ENCODE measurements around the gene TNC. TPM values are rescaled to one million over a fixed set of nuclear protein-coding genes. Genes with fewer than 3 reads are reported as not detected.

TNC gene
- total and polyA plus RNA-seq, 4 donors: 8.5 to 1,047 (median 103) TPM

- Histone ChIP-seq H3K36me3 (ENCODE audit: control insufficient read depth in 1 of 2, insufficient read depth in 2 of 2, low read length in 1 of 2) (no peaks in the 10 kb centered on the region), H3K9me3 (ENCODE audit: control insufficient read depth, low read length) (no peaks in the 10 kb centered on the region), H3K27me3 (ENCODE audit: control insufficient read depth in 1 of 2, insufficient read depth in 2 of 2, low read length in 1 of 2) (no peaks in the 10 kb centered on the region), H3K4me3 (ENCODE audit: low read length in 2 of 2) (no peak overlapping the region), H3K27ac (ENCODE audit: low read depth in 1 of 2, low read length in 2 of 2) (peak overlapping the region; percentile 51 to 86), H3K4me1 (ENCODE audit: control insufficient read depth in 1 of 2, insufficient read depth in 2 of 2, low read length in 2 of 2) (peaks cover 0 to 2% of the 10 kb centered on the region in 2 donors)
- WGBS, 2 donors: 89 to 92% methylated on average over 3 of the region's 3 CpGs
- DNase-seq (no peak), ATAC-seq (ENCODE audit: low FRiP score) (no peak)
- intact Hi-C loops (cut with DNase I): loop anchor here in 1 of 2 donors (2.0 to 5.0 kb wide), 3 partner anchors 19 to 399 kb away; no protein-coding TSS in a partner anchor
Observed at GRCh38 chr9:115043632-115044031, 74.3 kb downstream of the TNC start.

- no peak overlapping the region for H3K4me3 ChIP-seq (ENCODE audit: low read length in 2 of 2)
- peak in 1 of 2 donors; percentile 61 for DNase-seq
- WGBS, 2 donors: 3 to 7% methylated on average over 3 of the region's 3 CpGs
- intact Hi-C loops (cut with DNase I): loop anchor here in 1 of 2 donors (2.0 to 5.0 kb wide), 3 partner anchors 20 to 399 kb away; no protein-coding TSS in a partner anchor
- no peaks in the 10 kb centered on the region for H3K27me3 ChIP-seq (ENCODE audit: control insufficient read depth in 1 of 2, insufficient read depth in 2 of 2, low read length in 1 of 2)
- H3K9me3 ChIP-seq (ENCODE audit: control insufficient read depth, low read length): no peaks in the 10 kb centered on the region
- ATAC-seq (ENCODE audit: low FRiP score): peak; percentile 66
- H3K36me3 ChIP-seq (ENCODE audit: control insufficient read depth in 1 of 2, insufficient read depth in 2 of 2, low read length in 1 of 2): no peaks in the 10 kb centered on the region
- H3K4me1 ChIP-seq (ENCODE audit: control insufficient read depth in 1 of 2, insufficient read depth in 2 of 2, low read length in 2 of 2): peaks cover 0 to 2% of the 10 kb centered on the region in 2 donors
- peak overlapping the region; percentile 51 to 86 for H3K27ac ChIP-seq (ENCODE audit: low read depth in 1 of 2, low read length in 2 of 2)
Observed at GRCh38 chr9:115042781-115043509, 75.0 kb downstream of the TNC start.

GRCh38 chr9:115039516-115040120, 78.3 kb downstream of the TNC start:
- H3K4me1 ChIP-seq (ENCODE audit: control insufficient read depth in 1 of 2, insufficient read depth in 2 of 2, low read length in 2 of 2): peaks cover 4 to 6% of the 10 kb centered on the region in 2 donors
- H3K27ac ChIP-seq (ENCODE audit: low read depth in 1 of 2, low read length in 2 of 2): peak overlapping the region in 1 of 2 donors; percentile 76
- intact Hi-C loops (cut with DNase I): loop anchor here in 1 of 2 donors (5.0 kb wide), 3 partner anchors 108 to 403 kb away; no protein-coding TSS in a partner anchor
- DNase-seq (no peak), ATAC-seq (ENCODE audit: low FRiP score) (no peak)
- H3K27me3 ChIP-seq (ENCODE audit: control insufficient read depth in 1 of 2, insufficient read depth in 2 of 2, low read length in 1 of 2): no peaks in the 10 kb centered on the region
- H3K4me3 ChIP-seq (ENCODE audit: low read length in 2 of 2): no peak overlapping the region
- WGBS, 2 donors: 79 to 83% methylated on average over 4 of the region's 4 CpGs
- no peaks in the 10 kb centered on the region for H3K9me3 ChIP-seq (ENCODE audit: control insufficient read depth, low read length)
- no peaks in the 10 kb centered on the region for H3K36me3 ChIP-seq (ENCODE audit: control insufficient read depth in 1 of 2, insufficient read depth in 2 of 2, low read length in 1 of 2)

- intact Hi-C loops (cut with DNase I): loop anchor here in 1 of 2 donors (5.0 kb wide), 1 partner anchor 119 kb away; no protein-coding TSS in a partner anchor
- H3K4me3 ChIP-seq (ENCODE audit: low read length in 2 of 2): no peak overlapping the region
- H3K9me3 ChIP-seq (ENCODE audit: control insufficient read depth, low read length): no peaks in the 10 kb centered on the region
- DNase-seq (no peak), ATAC-seq (ENCODE audit: low FRiP score) (no peak)
- no peaks in the 10 kb centered on the region for H3K27me3 ChIP-seq (ENCODE audit: control insufficient read depth in 1 of 2, insufficient read depth in 2 of 2, low read length in 1 of 2)
- peaks cover 4 to 8% of the 10 kb centered on the region in 2 donors for H3K4me1 ChIP-seq (ENCODE audit: control insufficient read depth in 1 of 2, insufficient read depth in 2 of 2, low read length in 2 of 2)
- H3K36me3 ChIP-seq (ENCODE audit: control insufficient read depth in 1 of 2, insufficient read depth in 2 of 2, low read length in 1 of 2): peaks cover 0 to 2% of the 10 kb centered on the region in 2 donors
- H3K27ac ChIP-seq (ENCODE audit: low read depth in 1 of 2, low read length in 2 of 2): peak overlapping the region; percentile 44 to 64
- WGBS, 2 donors: 74 to 77% methylated on average over 2 of the region's 2 CpGs
Observed at GRCh38 chr9:115038178-115038577, 79.8 kb downstream of the TNC start.

GRCh38 chr9:115036691-115037090, 81.3 kb downstream of the TNC start:
- H3K27ac ChIP-seq (ENCODE audit: low read depth in 1 of 2, low read length in 2 of 2): peak overlapping the region; percentile 96 to 99

GRCh38 chr9:115035841-115036612, 81.9 kb downstream of the TNC start:
- Histone ChIP-seq H3K36me3 (ENCODE audit: control insufficient read depth in 1 of 2, insufficient read depth in 2 of 2, low read length in 1 of 2) (peaks cover 0 to 7% of the 10 kb centered on the region in 2 donors), H3K9me3 (ENCODE audit: control insufficient read depth, low read length) (no peaks in the 10 kb centered on the region), H3K4me3 (ENCODE audit: low read length in 2 of 2) (no peak overlapping the region), H3K27ac (ENCODE audit: low read depth in 1 of 2, low read length in 2 of 2) (peak overlapping the region; percentile 96 to 99), H3K4me1 (ENCODE audit: control insufficient read depth in 1 of 2, insufficient read depth in 2 of 2, low read length in 2 of 2) (peaks cover 4 to 8% of the 10 kb centered on the region in 2 donors), H3K27me3 (ENCODE audit: control insufficient read depth in 1 of 2, insufficient read depth in 2 of 2, low read length in 1 of 2) (no peaks in the 10 kb centered on the region)
- peak in 1 of 2 donors; percentile 56 for DNase-seq
- intact Hi-C loops (cut with DNase I): loop anchor here in 1 of 2 donors (5.0 kb wide), 1 partner anchor 121 kb away; no protein-coding TSS in a partner anchor
- WGBS, 2 donors: 20 to 21% methylated on average over 17 of the region's 17 CpGs
- peak; percentile 78 for ATAC-seq (ENCODE audit: low FRiP score)

More at GRCh38 chr9:115036691-115037090, 81.3 kb downstream of the TNC start:
- H3K4me3 ChIP-seq (ENCODE audit: low read length in 2 of 2): no peak overlapping the region
- no peaks in the 10 kb centered on the region for H3K27me3 ChIP-seq (ENCODE audit: control insufficient read depth in 1 of 2, insufficient read depth in 2 of 2, low read length in 1 of 2)
- 99 to 100% methylated on average over 2 of the region's 2 CpGs for WGBS, 2 donors
- no peak for ATAC-seq (ENCODE audit: low FRiP score)
- no peak for DNase-seq
- intact Hi-C loops (cut with DNase I): loop anchor here in 1 of 2 donors (5.0 kb wide), 1 partner anchor 121 kb away; no protein-coding TSS in a partner anchor
- H3K9me3 ChIP-seq (ENCODE audit: control insufficient read depth, low read length): no peaks in the 10 kb centered on the region
- H3K4me1 ChIP-seq (ENCODE audit: control insufficient read depth in 1 of 2, insufficient read depth in 2 of 2, low read length in 2 of 2): peaks cover 4 to 8% of the 10 kb centered on the region in 2 donors
- H3K36me3 ChIP-seq (ENCODE audit: control insufficient read depth in 1 of 2, insufficient read depth in 2 of 2, low read length in 1 of 2): peaks cover 0 to 6% of the 10 kb centered on the region in 2 donors

GRCh38 chr9:115034801-115035200, 83.2 kb downstream of the TNC start:
- no peak overlapping the region for H3K4me3 ChIP-seq (ENCODE audit: low read length in 2 of 2)
- H3K9me3 ChIP-seq (ENCODE audit: control insufficient read depth, low read length): no peaks in the 10 kb centered on the region
- H3K36me3 ChIP-seq (ENCODE audit: control insufficient read depth in 1 of 2, insufficient read depth in 2 of 2, low read length in 1 of 2): peaks cover 0 to 10% of the 10 kb centered on the region in 2 donors
- peak overlapping the region; percentile 42 to 96 for H3K27ac ChIP-seq (ENCODE audit: low read depth in 1 of 2, low read length in 2 of 2)
- H3K27me3 ChIP-seq (ENCODE audit: control insufficient read depth in 1 of 2, insufficient read depth in 2 of 2, low read length in 1 of 2): no peaks in the 10 kb centered on the region
- WGBS, 2 donors: 3 to 9% methylated on average over 1 of the region's 1 CpG
- no peak for DNase-seq
- intact Hi-C loops (cut with DNase I): loop anchor here in 1 of 2 donors (5.0 kb wide), 1 partner anchor 122 kb away; no protein-coding TSS in a partner anchor
- peaks cover 4 to 8% of the 10 kb centered on the region in 2 donors for H3K4me1 ChIP-seq (ENCODE audit: control insufficient read depth in 1 of 2, insufficient read depth in 2 of 2, low read length in 2 of 2)
- ATAC-seq (ENCODE audit: low FRiP score): peak; percentile 74

GRCh38 chr9:115033800-115034199, 84.2 kb downstream of the TNC start:
- H3K4me3 ChIP-seq (ENCODE audit: low read length in 2 of 2): no peak overlapping the region
- ATAC-seq (ENCODE audit: low FRiP score): no peak

More at GRCh38 chr9:115033800-115034199, 84.2 kb downstream of the TNC start:
- Histone ChIP-seq H3K4me1 (ENCODE audit: control insufficient read depth in 1 of 2, insufficient read depth in 2 of 2, low read length in 2 of 2) (peaks cover 4 to 8% of the 10 kb centered on the region in 2 donors), H3K9me3 (ENCODE audit: control insufficient read depth, low read length) (no peaks in the 10 kb centered on the region), H3K27ac (ENCODE audit: low read depth in 1 of 2, low read length in 2 of 2) (peak overlapping the region in 1 of 2 donors; percentile 68), H3K36me3 (ENCODE audit: control insufficient read depth in 1 of 2, insufficient read depth in 2 of 2, low read length in 1 of 2) (peaks cover 0 to 14% of the 10 kb centered on the region in 2 donors), H3K27me3 (ENCODE audit: control insufficient read depth in 1 of 2, insufficient read depth in 2 of 2, low read length in 1 of 2) (no peaks in the 10 kb centered on the region)
- no peak for DNase-seq
- 95% methylated on average over 2 of the region's 2 CpGs for WGBS, 2 donors
- intact Hi-C loops (cut with DNase I): no loop called here
